GM23338 (cell line): ENCODE data around the gene CRB2. TPM values are rescaled to one million over a fixed set of nuclear protein-coding genes. Genes with fewer than 3 reads are reported as not detected.
A peak's percentile ranks its signal among the peaks of the same experiment; 100 is the strongest.

Experiments used
- ATAC-seq: fragments of 200-7000 bp; cut with Tn5 transposase; 3 replicates; pipeline ENCODE4 v1.9.1; 2020
- DNase-seq: peaks from one replicate; pipeline ENCODE4 v3.0.0-alpha.2; 2015; ENCODE audit warnings: low spot score
- H2AFZ ChIP-seq: fragments of 200-600 bp; sonication (generic); 2 replicates; pipeline ENCODE4 v1.8.0; 2016; ENCODE audit warnings: antibody characterized with exemption, mild to moderate bottlenecking, moderate library complexity
- H3F3A ChIP-seq: fragments of 200-600 bp; sonication (generic); replicated peaks from 2 replicates; pipeline ENCODE4 v1.8.0; 2017; ENCODE audit warnings: antibody characterized with exemption, mixed run types, low read depth
- H3K27ac ChIP-seq: fragments of 200-600 bp; sonication (generic); 2 replicates; pipeline ENCODE4 v1.6.1; 2016; ENCODE audit warnings: low read depth
- H3K27me3 ChIP-seq: fragments of 200-600 bp; sonication (generic); 2 replicates; pipeline ENCODE4 v1.8.0; 2016; ENCODE audit warnings: mild to moderate bottlenecking, mixed run types, moderate library complexity; ENCODE audit not compliant: insufficient read depth
- H3K36me3 ChIP-seq: fragments of 200-600 bp; sonication (generic); 2 replicates; pipeline ENCODE4 v1.8.0; 2016; ENCODE audit warnings: mild to moderate bottlenecking; ENCODE audit not compliant: insufficient read depth
- H3K4me1 ChIP-seq: fragments of 200-600 bp; sonication (generic); 2 replicates; pipeline ENCODE4 v1.8.0; 2016; ENCODE audit warnings: mild to moderate bottlenecking, moderate library complexity; ENCODE audit not compliant: insufficient read depth
- H3K4me2 ChIP-seq: fragments of 200-600 bp; sonication (generic); 2 replicates; pipeline ENCODE4 v1.7.1; 2017; ENCODE audit warnings: mixed run types
- H3K4me3 ChIP-seq: fragments of 200-600 bp; sonication (generic); 2 replicates; pipeline ENCODE4 v1.6.1; 2016; ENCODE audit warnings: mixed run types
- H3K79me2 ChIP-seq: fragments of 200-600 bp; sonication (generic); replicated peaks from 2 replicates; pipeline ENCODE4 v1.8.0; 2017; ENCODE audit warnings: mild to moderate bottlenecking; ENCODE audit not compliant: insufficient read depth
- H3K9me2 ChIP-seq: fragments of 200-600 bp; sonication (generic); 2 replicates; pipeline ENCODE4 v1.8.0; 2017; ENCODE audit not compliant: insufficient read depth
- H4K20me1 ChIP-seq: fragments of 200-600 bp; sonication (generic); replicated peaks from 2 replicates; pipeline ENCODE4 v1.8.0; 2017; ENCODE audit warnings: mild to moderate bottlenecking; ENCODE audit not compliant: insufficient read depth
- H3K27ac Mint-ChIP-seq: 2 replicates; pipeline ENCODE4 v1.8.0; 2020; ENCODE audit warnings: inconsistent platforms, mild to moderate bottlenecking, moderate library complexity, mixed read lengths
- H3K27me3 Mint-ChIP-seq: 3 replicates; pipeline ENCODE4 v1.8.0; 2022; ENCODE audit warnings: low read depth, mild to moderate bottlenecking, moderate library complexity, mixed read lengths, inconsistent platforms; ENCODE audit not compliant: insufficient read depth, poor library complexity
- H3K36me3 Mint-ChIP-seq: 3 replicates; pipeline ENCODE4 v1.8.0; 2021; ENCODE audit warnings: low read depth, mild to moderate bottlenecking, inconsistent platforms, moderate library complexity, mixed read lengths
- H3K4me1 Mint-ChIP-seq: 3 replicates; pipeline ENCODE4 v1.8.0; 2020; ENCODE audit warnings: mild to moderate bottlenecking, inconsistent platforms, mixed read lengths
- H3K4me3 Mint-ChIP-seq: 3 replicates; pipeline ENCODE4 v1.8.0; 2021; ENCODE audit warnings: moderate library complexity, mild to moderate bottlenecking, inconsistent platforms, mixed read lengths
- H3K9me3 Mint-ChIP-seq: 3 replicates; pipeline ENCODE4 v1.8.0; 2020; ENCODE audit warnings: moderate library complexity, mild to moderate bottlenecking, inconsistent platforms, mixed read lengths
- CREB1 ChIP-seq: fragments of 250-450 bp; sonication (Bioruptor Pico); IDR thresholded peaks from 2 replicates; pipeline ENCODE4 v1.5.0; 2020; ENCODE audit warnings: low read depth, mild to moderate bottlenecking, moderate library complexity
- CTCF ChIP-seq, 2 experiments: fragments of 200-600 bp in 1 of 2; sonication (generic) in 1 of 2; conservative IDR thresholded peaks; 2 replicates each; pipeline versions ENCODE4 v1.5.1 to v1.6.1; 2016 to 2017; ENCODE audit warnings: antibody characterized with exemption in 2 of 2, low read depth in 2 of 2, mild to moderate bottlenecking in 2 of 2, moderate library complexity in 1 of 2
- ETS1 ChIP-seq: IDR thresholded peaks from 2 replicates; pipeline ENCODE4 v1.6.1; 2016; ENCODE audit warnings: antibody characterized with exemption
- EZH2 ChIP-seq: fragments of 200-600 bp; sonication (generic); IDR thresholded peaks from one replicate; pipeline ENCODE4 v1.8.0; 2017; ENCODE audit warnings: antibody characterized with exemption, mild to moderate bottlenecking, low read depth; ENCODE audit not compliant: unreplicated experiment
- POLR2AphosphoS5 ChIP-seq: IDR thresholded peaks from 2 replicates; pipeline ENCODE4 v1.6.1; 2016; ENCODE audit warnings: antibody characterized with exemption, low read depth
- STAT1 ChIP-seq: IDR thresholded peaks from one replicate; pipeline ENCODE4 v1.6.1; 2016; ENCODE audit warnings: antibody characterized with exemption; ENCODE audit not compliant: unreplicated experiment
- ZNF462 ChIP-seq: fragments of 250-450 bp; sonication (Bioruptor Pico); IDR thresholded peaks from 2 replicates; pipeline ENCODE4 v1.5.0; 2020; ENCODE audit warnings: mild to moderate bottlenecking, moderate library complexity
- polyA plus RNA-seq: library from polyadenylated mRNA; unstranded; fragments of >200 nt; fragmentation: Nextera tagmentation; extraction: Ambion mirVana; gene quantifications from 2 replicates; pipeline ENCODE4 v1.2.1, GENCODE V29; 2016
- total RNA-seq: library from RNA; depleted of rRNA; stranded (reverse); fragments of >200 nt; shearing (Covaris generic); gene quantifications from 2 replicates; pipeline ENCODE4 v1.2.3, GENCODE V29; 2014

CRB2 gene
- total and polyA plus RNA-seq, 2 experiments from 2014 or later, result 0.34 to 10.2 TPM

- no peak for TF ChIP-seq ETS1
- no peak for TF ChIP-seq CREB1
- TF ChIP-seq ZNF462 (CRISPR knock-in tag), result no peak
- TF ChIP-seq STAT1, result no peak
- TF ChIP-seq CTCF (conservative IDR thresholded peaks at IDR 0.05; ENCODE audit: low read depth in 2 of 2), result no peak
- no peak for TF ChIP-seq EZH2
- TF ChIP-seq POLR2AphosphoS5, result no peak
- no peaks in the 10 kb centered on the region for H3K9me2 ChIP-seq
- H3K4me1 Mint-ChIP-seq, result peaks cover 17% of the 10 kb centered on the region
- H3K4me1 ChIP-seq, result no peaks in the 10 kb centered on the region; the same call in 1 of the 2 replicates
- no peaks in the 10 kb centered on the region for H3K36me3 ChIP-seq
- no peak overlapping the region for H3K27ac ChIP-seq
- no peak overlapping the region for H3K4me3 Mint-ChIP-seq
- ATAC-seq (peak; percentile 13; the same call in 2 of the 3 replicates), DNase-seq (no peak)
- H2AFZ ChIP-seq, result peak overlapping the region; percentile 56; the same call in 1 of the 2 replicates
- no peak overlapping the region for H3K4me3 ChIP-seq
- no peaks in the 10 kb centered on the region for H3K79me2 ChIP-seq
- H3K27me3 Mint-ChIP-seq, result peaks cover 7% of the 10 kb centered on the region
- H3K27ac Mint-ChIP-seq, result no peak overlapping the region
- no peak overlapping the region for H3K4me2 ChIP-seq
- H3K9me3 Mint-ChIP-seq, result no peaks in the 10 kb centered on the region; the same call in 2 of the 3 replicates
- no peaks in the 10 kb centered on the region; the same call in 1 of the 3 replicates for H3K36me3 Mint-ChIP-seq
- H3F3A ChIP-seq, result no peaks in the 10 kb centered on the region
- H4K20me1 ChIP-seq, result no peaks in the 10 kb centered on the region
- H3K27me3 ChIP-seq, result no peaks in the 10 kb centered on the region
Observed at GRCh38 chr9:123318961-123319421, 37.0 kb upstream of the CRB2 start.
